ENCODE data around the gene CD34.
"Not testable (repeated sequence)": the region's sequence is repeated elsewhere in the genome, so short reads cannot be mapped to it uniquely, and the experiment has no call there.

Gene CD34

GRCh38 chr1:207896547-207896946 lies 14.4 kb downstream of the CD34 start:
- no peak for DNase-seq

GRCh38 chr1:207894704-207895103 lies 16.2 kb downstream of the CD34 start:
- DNase-seq = no peak

DNA sequence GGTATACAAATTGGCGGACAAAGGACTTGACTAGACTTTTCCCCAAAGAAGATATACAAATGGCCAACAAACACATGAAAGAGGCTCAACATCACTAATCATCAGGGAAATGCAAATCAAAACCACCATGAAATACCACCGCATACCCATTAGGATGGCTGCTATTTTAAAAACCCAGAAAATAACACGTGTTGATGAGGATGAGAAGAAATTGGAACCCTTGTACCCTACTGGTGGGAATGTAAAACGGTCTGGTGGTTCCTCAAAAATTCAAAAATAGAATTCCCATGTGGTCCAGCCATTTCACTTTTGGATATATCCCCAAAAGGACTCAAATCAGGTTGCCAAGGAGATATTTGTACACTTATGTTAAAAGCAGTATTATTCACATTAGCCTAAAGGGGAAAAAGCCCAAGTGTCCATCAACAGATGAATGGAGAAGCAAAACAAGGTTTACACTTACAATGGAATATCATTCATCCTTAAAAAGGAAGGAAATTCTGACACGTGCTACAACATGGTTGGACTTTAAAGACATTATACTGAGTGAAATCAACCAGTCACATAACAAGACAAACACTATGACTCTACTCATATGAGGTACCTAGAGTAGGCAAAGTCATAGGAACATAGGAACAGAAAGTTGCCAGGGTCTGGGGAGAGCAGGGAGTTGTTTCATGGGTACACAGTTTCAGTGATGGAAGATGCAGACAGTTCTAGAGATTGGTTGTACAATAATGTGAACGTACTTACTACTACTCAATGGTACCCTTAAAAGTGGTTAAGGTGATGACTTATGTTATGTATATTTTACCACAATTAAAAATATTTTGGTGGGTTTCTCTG lies 17.0 kb downstream of the CD34 start:
- DNase-seq = no peak

DNA sequence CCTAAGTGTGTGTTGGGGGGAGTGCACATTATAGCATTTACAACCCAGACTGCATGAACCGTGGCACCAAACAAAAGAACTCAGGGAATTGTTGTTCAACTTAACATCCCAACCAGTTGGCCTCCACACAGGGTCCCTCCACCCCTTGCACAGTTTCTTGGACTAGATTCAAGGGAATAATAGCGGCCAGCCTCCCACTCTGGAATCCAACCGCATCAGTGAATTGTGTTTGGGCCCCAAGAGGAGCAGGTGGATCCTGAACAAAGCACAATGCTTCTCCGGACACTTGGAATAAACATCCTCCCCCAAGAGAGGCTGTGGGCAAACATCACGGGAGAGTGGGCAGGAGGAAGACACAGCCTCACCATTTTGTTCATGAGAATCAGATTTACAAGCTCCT lies 18.2 kb downstream of the CD34 start:
- DNase-seq = no peak

- DNase-seq = no peak
Observed at GRCh38 chr1:207891148-207891547, 19.8 kb downstream of the CD34 start.

- DNase-seq = no peak
Observed at GRCh38 chr1:207890136-207890738, 20.7 kb downstream of the CD34 start.

DNA sequence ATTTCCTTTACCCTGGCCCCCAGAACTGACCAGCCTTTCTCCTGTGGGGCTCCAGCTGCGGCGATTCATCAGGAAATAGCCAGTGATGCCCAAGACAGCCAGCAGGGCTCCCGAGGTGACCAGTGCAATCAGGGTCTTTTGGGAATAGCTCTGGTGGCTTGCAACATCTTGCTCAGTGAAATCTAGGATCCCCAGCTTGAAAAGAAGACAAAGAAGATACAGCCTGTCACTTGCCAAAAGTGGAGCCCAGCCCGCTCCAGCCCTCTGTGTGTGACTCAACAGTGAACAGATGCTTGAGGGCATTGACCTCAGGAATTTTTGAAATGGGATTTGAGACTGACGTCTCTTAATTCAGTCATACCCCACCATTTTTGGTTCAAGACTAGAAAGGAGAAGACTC lies 22.3 kb downstream of the CD34 start:
- DNase-seq = no peak

GRCh38 chr1:207887542-207888201 lies 23.3 kb downstream of the CD34 start:
- DNase-seq = no peak

GRCh38 chr1:207886227-207886626 lies 24.7 kb downstream of the CD34 start:
- no peak for DNase-seq

GRCh38 chr1:207885129-207886032 lies 25.5 kb downstream of the CD34 start:
- peak; percentile 81 for DNase-seq

DNA sequence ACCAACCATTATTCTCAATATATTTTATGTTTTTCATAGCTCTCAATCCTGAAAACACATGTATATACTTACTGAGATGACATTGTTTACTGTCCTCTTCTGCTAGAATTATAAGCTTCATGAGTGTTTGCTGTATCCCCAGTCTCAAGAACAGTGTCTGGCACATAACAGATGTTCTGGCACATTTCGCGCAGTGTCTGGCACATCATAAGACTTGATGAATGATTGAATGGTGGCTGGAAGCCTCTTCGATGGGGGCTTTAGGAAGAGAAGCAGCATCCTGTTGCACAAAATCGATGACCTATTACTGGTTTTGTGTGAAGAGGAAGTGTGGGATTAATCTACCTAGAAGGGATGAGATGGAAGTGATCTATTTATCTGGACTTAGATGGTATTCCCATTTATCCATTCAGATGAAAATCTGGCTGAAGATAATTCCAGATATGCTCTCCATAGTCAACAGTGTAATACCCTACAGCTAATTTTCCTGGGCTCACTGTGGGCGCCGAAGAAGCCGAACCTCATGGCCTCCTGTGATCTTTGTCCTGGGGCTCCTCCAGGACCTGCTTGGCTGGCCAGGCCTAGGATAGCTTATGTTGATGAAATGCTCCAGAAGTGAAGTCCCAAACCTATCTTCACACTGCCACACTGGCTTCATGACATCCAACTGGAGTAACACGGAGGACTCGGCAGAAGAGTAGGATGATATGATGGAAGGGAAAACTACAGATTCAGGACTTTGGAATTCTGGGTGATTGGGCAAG lies 26.5 kb downstream of the CD34 start:
- DNase-seq = no peak

- no peak for DNase-seq
Observed at GRCh38 chr1:207883660-207884250, 27.2 kb downstream of the CD34 start.

GRCh38 chr1:207883104-207883651 lies 27.7 kb downstream of the CD34 start:
- DNase-seq = no peak

DNA sequence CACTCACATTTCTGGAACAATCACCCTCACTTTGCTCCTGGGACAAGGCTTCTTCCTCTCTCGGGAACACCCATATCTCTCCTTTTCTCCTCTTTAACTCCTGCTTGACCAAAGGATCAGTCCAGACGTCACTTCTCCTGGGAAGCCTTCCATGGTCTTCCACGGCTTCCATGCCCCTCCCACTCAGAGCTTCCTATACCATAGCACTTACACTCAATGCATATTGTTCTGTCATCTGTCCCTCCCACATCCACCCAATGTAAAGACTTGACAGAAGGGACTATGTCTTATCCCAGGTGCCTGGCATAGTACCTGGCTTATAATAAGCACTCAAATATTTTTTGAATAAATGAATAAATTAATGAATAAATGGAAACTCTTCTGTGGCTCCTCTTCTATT lies 28.2 kb downstream of the CD34 start:
- no peak for DNase-seq

- DNase-seq = no peak
Observed at GRCh38 chr1:207878939-207879338, 32.0 kb downstream of the CD34 start.

- not testable (repeated sequence) for DNase-seq
Observed at GRCh38 chr1:207877914-207878313, 33.0 kb downstream of the CD34 start.

GRCh38 chr1:207876131-207876530 lies 34.8 kb downstream of the CD34 start:
- DNase-seq = no peak

DNA sequence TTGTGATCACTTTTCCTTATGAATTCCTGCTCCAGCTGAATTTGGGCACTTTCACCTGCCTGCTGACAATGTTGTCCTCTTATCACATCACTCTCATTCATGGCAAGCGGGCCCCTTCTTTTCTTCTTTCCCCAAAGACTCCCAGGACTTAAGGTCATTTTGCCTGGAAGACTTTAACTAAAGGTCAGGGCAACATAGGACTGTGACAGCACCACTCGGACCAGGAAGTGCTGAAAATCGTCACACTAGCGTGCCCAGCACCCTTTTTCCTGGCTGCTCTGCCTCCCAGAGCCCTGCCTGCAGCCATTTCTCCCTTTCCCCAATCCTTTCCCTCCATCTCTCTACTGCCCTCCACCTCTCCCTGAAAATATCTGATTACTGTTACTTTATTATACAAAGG lies 35.4 kb downstream of the CD34 start:
- DNase-seq = no peak

GRCh38 chr1:207873055-207873890 lies 37.7 kb downstream of the CD34 start:
- peak; percentile 62 for DNase-seq

GRCh38 chr1:207872621-207873020 lies 38.3 kb downstream of the CD34 start:
- DNase-seq = no peak

All from activated CD4-positive, alpha-beta T cell treated with anti-CD3 and anti-CD28 coated beads for 48 hours (primary cell).